ENCODE data around the gene NCKAP5. TPM values are rescaled to one million over a fixed set of nuclear protein-coding genes. Genes with fewer than 3 reads are reported as not detected.

The NCKAP5 gene
- total RNA-seq, 1 donor from 2014 or later = 2.8 TPM

DNA sequence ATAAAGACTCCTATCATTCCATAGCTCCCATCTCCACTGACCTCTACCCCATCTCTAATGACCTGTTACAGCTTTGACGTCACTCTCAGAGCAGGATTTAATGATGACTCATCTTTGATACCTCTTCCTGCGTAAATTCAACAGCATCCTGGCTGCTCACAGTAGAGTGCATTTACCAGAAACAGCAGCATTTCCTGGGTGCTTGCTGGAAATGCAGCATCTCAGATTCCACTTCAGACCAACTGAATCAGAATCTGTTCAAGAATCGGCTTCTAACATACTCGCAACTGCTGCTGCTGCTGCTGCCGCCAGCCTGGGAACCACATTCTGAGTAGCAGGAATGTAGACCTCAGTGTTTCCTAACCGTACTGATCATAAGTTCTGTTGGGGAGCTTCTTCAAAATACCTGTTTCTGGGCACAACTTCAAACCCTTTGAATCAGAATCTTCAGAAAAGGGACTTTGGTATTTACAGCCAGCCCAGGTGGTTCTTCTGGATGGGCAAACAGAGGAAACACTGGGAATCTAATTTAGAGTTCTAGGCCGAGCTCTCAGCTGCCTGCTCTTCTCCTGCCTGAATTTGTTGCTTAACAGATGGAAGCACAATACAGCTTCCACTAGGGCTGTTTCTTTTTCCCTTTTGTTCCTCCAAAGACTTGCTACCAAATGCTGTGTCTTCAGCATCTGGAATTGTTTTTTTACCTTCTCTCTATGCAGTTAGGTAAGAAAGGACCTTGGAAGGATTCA is 241.4 kb downstream of the NCKAP5 start:
- DNase-seq (no peak), ATAC-seq (no peak)
- intact Hi-C loops (cut with micrococcal nuclease) = no loop called here

DNA sequence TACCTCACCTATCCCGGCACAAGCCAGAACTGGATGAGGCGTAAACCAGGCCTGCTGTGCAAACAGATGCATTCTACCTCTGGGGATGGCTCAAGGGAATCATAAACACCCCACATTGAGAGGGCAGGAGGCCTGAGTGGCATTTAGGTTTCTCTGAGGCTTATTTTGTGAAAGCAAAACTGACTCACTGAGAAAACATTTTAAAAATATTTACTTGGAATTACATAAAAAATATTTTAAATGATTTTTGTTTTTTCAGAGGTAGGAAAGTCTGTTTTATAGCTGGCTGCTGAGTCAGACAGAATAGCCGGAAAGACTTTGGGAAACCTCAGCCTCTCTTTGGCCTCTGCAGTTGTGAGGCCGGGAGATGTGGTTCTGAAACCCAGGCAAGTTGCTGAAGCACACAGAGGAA is 244.1 kb downstream of the NCKAP5 start:
- ATAC-seq (no peak), DNase-seq (no peak)
- intact Hi-C loops (cut with micrococcal nuclease) = no loop called here

DNA sequence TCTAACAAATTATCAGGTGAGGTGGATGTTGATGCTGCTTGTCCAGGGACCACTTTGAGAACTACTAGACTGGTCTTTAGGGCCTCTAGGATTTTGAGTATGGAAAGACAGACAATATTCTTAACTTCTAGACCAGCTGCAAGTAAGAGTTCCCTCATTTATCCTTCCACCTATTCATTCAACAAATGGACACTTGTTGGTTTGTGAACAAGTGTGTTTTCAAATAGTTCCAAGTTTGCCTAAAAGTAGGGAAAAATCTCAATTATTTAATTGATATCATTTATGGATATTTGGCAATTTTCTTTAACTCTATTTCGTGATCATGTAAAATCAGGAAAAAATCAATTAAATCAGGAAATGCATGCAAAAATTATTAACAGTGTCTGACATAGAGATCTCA is 245.4 kb downstream of the NCKAP5 start:
- ATAC-seq (no peak), DNase-seq (no peak)
- intact Hi-C loops (cut with micrococcal nuclease) = no loop called here

DNA sequence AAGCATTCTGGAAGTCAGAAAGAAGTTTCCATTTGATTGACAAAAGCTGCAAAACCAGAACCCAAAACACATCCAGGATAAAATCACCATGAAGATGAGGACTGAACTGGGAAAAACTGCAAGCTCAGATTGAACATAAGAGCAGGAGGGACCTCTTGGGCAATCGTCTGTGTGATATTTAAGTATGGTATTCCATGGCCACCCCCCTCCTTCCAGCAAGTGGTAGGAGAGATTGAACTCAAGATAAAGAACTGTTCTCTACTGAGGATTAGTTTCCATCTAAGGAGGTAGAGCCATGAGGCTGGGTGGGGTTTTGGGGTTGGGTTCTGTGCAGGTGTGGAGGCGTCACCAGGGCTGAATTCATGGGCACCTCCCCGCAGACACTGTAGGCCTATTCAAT is 251.1 kb downstream of the NCKAP5 start:
- DNase-seq (no peak), ATAC-seq (no peak)
- intact Hi-C loops (cut with micrococcal nuclease) = no loop called here

DNA sequence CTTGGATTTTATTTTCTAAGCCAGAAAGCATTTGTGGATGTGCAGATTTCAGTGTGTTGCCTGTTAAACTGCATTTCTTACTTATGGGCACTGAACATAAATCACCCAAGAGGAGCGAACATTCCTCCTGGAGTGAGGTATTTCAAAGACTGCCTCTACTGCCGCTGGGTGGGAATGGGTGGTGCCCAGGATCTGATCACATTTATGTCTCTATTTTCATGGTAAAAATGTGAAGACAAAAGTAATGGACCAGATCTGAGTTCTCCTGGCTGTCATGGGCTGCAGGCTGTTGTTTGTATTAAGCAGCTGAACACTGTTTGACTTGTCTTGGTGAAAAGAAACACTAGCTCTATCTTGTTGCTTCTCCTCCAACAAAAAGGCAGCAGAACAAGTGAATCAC is 251.7 kb downstream of the NCKAP5 start:
- intact Hi-C loops (cut with micrococcal nuclease) = no loop called here
- DNase-seq = no peak
- no peak for ATAC-seq

DNA sequence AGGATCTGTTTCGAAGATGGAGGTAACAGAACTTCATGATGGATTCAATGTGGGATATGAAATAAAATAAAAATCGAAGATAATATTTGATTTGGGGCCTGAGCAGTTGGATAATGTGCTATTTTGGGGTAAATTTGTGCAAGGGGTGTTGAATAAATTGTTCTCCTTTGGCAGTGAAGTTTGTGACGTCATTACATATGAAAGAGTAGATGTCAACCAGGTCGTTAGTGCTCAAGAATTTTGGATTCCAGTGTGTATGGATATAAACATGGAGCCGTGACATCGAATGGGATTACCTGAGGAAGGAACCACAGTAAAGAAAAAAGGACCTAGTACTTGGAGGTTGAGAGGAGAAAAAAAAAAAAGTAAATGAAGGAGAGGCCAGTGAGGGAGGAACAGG is 253.0 kb downstream of the NCKAP5 start:
- intact Hi-C loops (cut with micrococcal nuclease) = no loop called here
- DNase-seq (no peak), ATAC-seq (no peak)

DNA sequence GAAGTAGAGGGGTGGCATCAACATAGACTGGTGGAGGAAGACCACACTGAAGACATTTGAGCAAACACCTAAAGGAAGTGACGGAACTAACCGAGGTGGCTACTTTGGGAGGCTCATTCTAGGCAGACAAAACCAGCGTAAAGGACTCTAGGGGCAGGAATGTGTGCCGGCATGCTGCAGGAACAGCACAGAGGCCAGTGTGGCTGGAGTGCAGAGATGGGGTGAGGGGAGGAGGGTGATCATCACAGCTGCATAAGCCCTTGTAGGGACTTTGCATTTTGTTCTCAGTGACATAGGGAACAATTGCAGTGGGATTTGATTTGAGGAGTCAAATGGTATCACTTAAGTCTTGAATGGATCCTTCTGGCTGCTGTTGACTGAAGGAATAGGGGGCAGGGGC is 253.5 kb downstream of the NCKAP5 start:
- no peak for DNase-seq
- intact Hi-C loops (cut with micrococcal nuclease) = no loop called here
- ATAC-seq = no peak

DNA sequence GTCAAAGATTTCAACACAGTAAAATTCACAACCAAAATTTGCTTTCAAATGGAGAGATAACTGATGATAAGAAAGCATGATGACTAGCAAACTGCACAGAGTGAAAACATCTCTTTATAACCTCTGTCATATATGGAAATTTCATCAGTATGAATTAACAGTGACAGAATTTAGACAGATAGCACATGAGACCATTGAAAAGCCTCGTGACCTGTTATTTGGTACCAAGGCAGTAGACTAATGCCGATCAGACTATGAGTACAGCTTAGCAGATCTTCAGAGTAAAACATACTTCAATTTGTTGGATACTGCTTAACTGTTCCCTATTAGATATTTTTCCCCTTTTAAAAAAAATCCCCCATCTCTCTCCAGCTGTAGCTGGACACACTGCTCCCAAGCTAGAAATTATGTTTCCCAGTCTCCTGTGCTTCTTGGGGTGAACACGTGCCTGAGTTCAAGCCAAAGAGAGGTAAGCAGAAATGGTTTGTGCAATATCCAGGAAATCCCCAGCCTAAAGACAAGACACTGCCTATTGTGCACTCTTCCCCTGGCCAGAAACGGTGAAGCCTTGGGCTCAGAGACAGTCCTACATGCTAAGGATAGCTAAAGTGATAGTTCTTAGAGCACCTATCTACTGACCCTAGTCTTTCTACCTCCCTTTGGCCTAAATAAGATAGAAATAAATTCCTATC is 256.1 kb downstream of the NCKAP5 start:
- intact Hi-C loops (cut with micrococcal nuclease) = no loop called here
- DNase-seq = no peak
- no peak for ATAC-seq

DNA sequence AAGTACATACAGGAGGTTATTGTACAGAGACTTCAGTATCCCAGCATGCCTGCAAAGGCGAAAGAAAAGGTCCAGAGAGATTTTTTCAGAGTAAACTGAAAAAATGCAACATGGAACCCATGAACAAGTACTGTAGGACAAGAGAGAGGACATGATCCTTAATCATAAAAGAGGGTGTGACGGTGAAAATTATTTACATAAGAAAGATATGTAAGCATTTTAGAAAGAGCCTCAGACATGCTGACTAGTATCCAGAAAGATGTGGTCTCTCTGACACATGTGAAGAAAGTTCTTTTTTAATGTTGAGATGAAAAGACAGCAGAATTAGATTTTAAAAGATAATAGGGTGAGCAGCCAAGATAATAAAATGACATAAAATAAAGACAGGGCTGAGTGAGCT is 262.0 kb downstream of the NCKAP5 start:
- ATAC-seq = no peak
- intact Hi-C loops (cut with micrococcal nuclease) = no loop called here
- no peak for DNase-seq

DNA sequence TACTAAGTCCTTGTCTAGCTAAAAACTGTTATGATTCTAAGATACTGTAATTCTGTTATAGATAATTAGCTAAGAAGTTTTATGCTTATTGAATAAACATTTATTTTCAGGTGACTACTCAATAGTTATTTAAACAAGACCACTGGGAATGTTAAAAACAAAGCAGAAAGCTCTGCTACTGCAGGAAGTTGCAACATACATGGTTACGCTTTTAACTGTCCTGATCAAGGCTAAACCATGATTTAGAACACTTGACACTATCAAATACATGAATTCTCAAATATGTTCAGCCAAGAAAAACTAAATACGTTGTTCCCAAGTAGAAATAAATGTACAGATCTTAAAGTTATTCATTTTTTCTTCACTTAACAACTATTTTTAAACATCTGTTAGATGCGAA is 263.9 kb downstream of the NCKAP5 start:
- DNase-seq (no peak), ATAC-seq (no peak)
- intact Hi-C loops (cut with micrococcal nuclease) = no loop called here

DNA sequence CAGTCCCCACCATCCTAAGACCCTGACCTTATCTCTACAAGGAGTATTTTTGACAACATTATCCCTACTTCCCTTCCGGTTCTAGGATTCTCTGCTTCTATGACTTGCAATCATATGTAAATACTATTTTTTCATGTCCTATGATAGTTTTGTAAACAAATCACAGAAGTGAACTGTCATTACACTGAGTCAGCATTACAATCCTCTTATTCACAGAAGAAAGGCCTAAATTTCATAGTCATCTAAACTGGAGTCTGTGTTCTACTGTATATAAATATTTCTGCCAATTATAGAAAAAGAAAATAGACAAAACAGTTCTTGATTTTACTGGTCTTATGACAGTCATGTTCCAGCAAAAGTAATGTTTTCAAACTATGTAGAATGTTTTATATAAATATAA is 265.1 kb downstream of the NCKAP5 start:
- intact Hi-C loops (cut with micrococcal nuclease) = no loop called here
- ATAC-seq = no peak
- DNase-seq = no peak

DNA sequence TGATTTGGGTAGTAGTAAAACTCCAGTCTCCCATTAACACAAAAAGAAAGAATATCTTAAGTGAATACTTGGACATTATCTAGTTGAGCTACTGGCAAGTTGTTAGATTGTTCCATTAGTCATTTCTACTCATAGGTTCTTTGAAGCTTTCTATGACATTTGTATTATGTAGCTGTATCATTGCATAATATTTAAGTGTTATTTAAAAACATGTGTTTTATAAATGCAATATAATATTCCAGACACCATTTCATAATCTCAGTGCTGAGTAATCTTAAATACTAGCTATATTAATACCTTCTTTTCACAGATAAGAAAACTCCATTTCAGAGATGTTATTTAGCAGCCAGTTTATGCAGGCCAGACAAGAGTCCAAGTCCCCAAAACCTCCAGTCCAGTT is 271.9 kb downstream of the NCKAP5 start:
- no peak for ATAC-seq
- no peak for DNase-seq
- intact Hi-C loops (cut with micrococcal nuclease) = no loop called here

DNA sequence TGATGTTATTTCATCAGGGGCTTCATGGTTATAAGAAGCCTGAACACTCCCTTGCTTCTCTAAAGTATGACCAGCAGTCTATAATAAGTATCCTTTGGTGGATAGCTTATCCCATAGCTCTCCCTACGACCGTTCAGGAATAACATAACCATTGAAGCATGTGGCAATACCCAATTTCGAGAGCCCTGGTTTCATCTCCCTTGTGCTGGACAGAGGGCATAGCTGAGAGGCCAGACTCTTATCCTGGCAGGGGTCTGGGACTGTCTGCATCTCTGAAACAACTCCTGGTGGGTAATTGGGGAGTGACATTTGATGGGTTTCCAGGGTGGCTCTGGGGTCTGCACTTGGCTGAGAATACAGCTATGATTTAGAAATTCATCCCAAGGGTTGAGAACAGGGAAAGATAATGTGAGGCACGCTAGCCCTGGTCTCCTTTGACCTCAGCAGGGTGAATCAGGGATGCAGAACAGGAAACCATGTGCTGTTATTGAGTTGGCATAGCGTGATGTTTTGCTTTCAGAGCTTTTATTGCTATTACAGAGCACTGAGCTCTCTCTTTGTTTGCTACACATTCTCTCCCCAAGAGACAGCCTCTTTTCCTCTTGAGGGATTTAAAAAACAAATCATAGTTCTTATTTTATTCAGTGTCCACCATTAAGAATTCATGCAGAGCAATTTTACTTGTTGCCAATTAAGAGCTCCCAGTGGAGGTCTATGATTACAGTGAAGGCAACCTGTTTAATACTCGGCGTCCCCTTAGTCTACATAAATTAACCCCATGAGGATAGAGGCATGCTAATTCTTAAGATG is 274.5 kb downstream of the NCKAP5 start:
- DNase-seq = no peak
- no peak for ATAC-seq
- intact Hi-C loops (cut with micrococcal nuclease) = no loop called here

DNA sequence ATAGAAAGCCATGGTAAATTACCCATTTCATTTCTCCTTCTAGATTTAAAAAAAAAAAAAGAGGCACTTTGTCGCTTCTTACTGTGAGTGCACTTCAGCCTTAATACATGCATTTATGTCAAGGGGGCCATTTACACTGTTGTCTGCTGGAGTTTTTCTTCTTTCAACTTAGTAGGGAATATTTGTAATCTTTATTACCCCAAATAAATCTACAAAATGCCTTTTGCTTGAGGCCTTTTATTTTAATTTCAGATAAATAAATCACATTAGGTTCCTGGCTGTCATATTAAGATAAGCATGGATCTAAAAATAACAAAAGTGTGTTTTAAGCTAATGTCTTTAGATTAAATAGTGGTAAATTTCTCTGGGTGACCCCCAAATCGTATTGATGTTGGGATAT is 276.0 kb downstream of the NCKAP5 start:
- DNase-seq = no peak
- intact Hi-C loops (cut with micrococcal nuclease) = no loop called here
- ATAC-seq = no peak

DNA sequence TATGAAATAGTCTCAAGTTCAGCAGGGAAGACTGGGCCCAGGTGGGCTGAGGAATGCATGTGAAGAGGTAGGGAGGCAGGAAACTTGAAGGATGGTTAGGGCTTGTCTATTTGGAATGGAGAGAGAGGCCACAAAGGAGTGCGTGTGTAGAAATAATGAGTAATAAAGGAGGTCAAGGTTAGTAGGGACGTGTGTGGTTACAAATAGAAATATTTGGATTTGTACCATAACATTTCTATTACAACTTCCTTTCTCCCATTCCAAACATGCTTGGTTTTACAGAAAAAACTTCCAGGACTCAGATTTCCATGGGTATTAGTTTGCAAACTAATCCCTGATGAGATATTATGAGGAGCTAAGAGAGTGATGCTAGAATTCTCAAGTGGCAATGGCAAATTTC is 280.6 kb downstream of the NCKAP5 start:
- DNase-seq = no peak
- intact Hi-C loops (cut with micrococcal nuclease) = no loop called here
- ATAC-seq = no peak

DNA sequence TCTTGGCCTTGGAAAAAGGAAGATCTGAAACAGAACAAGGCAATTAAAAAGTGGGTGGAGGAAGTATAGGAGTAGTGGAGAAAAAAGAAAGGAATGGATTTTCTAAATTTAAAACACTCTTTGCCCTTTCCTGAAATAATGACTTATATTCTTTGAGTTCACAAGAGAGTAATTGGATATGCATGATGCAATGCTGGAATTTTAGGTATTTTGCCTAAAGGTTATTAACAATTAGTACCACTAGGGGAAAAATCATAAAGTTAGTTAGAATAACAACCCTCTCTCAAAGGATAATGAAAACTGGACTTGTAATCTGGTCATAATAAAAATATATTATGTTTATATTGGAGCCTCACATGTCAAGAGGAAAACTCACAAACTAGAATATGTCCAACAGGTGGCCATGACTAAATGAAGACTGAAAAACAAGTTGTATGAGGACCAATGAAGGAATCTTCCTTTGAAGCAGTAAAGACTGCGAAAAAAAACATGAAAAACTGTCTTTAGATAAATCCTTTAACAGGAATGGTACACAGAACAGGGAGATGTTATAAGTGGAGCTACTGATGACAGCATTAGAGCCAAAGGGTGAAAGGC is 281.8 kb downstream of the NCKAP5 start:
- ATAC-seq = no peak
- intact Hi-C loops (cut with micrococcal nuclease) = no loop called here

DNA sequence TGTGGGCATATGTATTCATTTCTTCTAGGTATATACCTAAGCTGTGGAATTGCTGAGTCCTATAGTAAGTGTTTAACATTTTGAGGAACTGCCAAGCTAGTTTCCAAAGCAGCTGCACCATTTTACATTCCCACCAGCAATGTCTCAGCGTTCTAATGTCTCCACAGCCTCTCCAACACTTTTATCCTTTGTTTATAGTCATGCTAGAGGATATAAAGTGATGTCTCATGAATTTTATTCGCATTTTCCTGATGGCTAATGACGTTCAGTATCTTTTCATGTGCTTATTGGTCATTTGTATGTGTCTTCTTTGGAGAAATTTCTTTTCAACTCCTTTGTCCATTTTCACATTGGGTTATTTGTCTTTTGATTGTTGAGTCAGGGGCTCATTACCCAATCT is 295.2 kb downstream of the NCKAP5 start:
- ATAC-seq (no peak), DNase-seq (no peak)
- intact Hi-C loops (cut with micrococcal nuclease) = no loop called here

More for the DNA sequence above, 281.8 kb downstream of the NCKAP5 start:
- DNase-seq = no peak

DNA sequence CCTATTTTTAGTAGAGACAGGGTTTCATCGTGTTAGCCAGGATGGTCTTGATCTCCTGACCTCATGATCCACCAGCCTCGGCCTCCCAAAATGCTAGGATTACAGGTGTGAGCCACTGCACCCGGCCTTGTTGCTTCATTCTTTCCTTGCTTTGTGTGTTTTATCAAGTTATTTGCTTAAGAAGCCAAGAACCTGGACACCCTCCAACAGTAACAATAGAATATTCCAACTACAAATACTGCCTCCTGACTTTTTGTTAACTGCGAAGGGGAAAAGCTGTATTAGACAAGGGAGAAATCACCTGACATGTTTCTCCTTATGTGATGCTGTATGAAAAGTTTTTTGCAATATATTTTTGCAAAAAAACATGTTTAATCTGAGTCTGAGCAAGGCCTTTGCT is 297.2 kb downstream of the NCKAP5 start:
- no peak for ATAC-seq
- DNase-seq = no peak
- intact Hi-C loops (cut with micrococcal nuclease) = no loop called here

DNA sequence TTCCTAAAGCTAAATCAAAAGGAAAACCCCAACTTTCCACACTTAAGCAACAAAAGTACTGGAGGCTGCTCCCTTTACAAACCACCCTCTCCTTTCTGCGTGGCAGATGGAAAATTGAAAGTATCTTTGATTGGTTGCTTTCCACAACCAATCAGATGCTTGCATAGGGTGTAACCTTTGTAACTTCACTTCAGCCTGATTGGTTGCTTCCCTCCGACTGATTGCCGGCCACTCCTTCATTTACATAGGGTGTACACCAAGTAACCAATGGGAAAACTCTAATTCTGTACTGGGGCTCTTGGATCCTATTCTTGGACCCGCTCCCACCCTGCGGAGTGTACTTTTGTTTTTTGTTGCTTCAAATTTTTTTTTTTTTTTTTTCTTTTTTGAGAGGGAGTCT is 297.7 kb downstream of the NCKAP5 start:
- ATAC-seq (no peak), DNase-seq (no peak)
- intact Hi-C loops (cut with micrococcal nuclease) = no loop called here
